SK-N-SH (cell line): ENCODE measurements around the gene TGM3.

ENCODE experiments used
- CTCF ChIP-seq: fragments of 200-600 bp; sonication (generic); IDR thresholded peaks from 2 replicates; pipeline ENCODE4 v1.6.1; 2017; ENCODE audit warnings: antibody characterized with exemption, mild to moderate bottlenecking, moderate library complexity
- EP300 ChIP-seq, 2 experiments: IDR thresholded peaks; 2 replicates each; pipeline versions ENCODE4 v1.4.0 to v1.6.1; 2012; ENCODE audit warnings: borderline replicate concordance in 1 of 2, low read depth in 1 of 2, low read length in 1 of 2
- FOXJ3 ChIP-seq: sonication (generic); formaldehyde crosslinking; IDR thresholded peaks from 2 replicates; pipeline ENCODE4 v1.5.1; 2020; ENCODE audit warnings: mild to moderate bottlenecking, missing genetic modification reagents
- GATA2 ChIP-seq: sonication (generic); formaldehyde crosslinking; IDR thresholded peaks from 2 replicates; pipeline ENCODE4 v1.5.0; 2020; ENCODE audit warnings: mild to moderate bottlenecking, missing genetic modification reagents
- MAX ChIP-seq: IDR thresholded peaks from 2 replicates; pipeline ENCODE4 v1.4.0; 2012; ENCODE audit warnings: low read depth
- NFIC ChIP-seq: IDR thresholded peaks from 2 replicates; pipeline ENCODE4 v1.4.0; 2012; ENCODE audit warnings: borderline replicate concordance
- RFX5 ChIP-seq: IDR thresholded peaks from 2 replicates; pipeline ENCODE4 v1.6.1; 2012; ENCODE audit warnings: mild to moderate bottlenecking, improper control_type of control experiment, low read length
- SIN3A ChIP-seq: IDR thresholded peaks from 2 replicates; pipeline ENCODE4 v1.6.1; 2012; ENCODE audit warnings: low read depth, mild to moderate bottlenecking, low read length, moderate library complexity, borderline replicate concordance
- SMC3 ChIP-seq: IDR thresholded peaks from 2 replicates; pipeline ENCODE4 v1.6.1; 2012; ENCODE audit warnings: low read depth, low read length, improper control_type of control experiment
- TAF1 ChIP-seq: IDR thresholded peaks from 2 replicates; pipeline ENCODE4 v1.6.1; 2012; ENCODE audit warnings: low read depth, mild to moderate bottlenecking, low read length, moderate library complexity, borderline replicate concordance
- TEAD4 ChIP-seq: IDR thresholded peaks from 2 replicates; pipeline ENCODE4 v1.4.0; 2012; ENCODE audit warnings: mild to moderate bottlenecking, borderline replicate concordance; ENCODE audit not compliant: insufficient read depth
- USF2 ChIP-seq: fragments of 150-350 bp; IDR thresholded peaks from 2 replicates; pipeline ENCODE4 v1.6.1; 2017; ENCODE audit warnings: antibody characterized with exemption, low read length, low read depth, borderline replicate concordance
- ZBTB33 ChIP-seq: IDR thresholded peaks from 2 replicates; pipeline ENCODE4 v1.4.0; 2012; ENCODE audit warnings: low read depth, borderline replicate concordance
- TF ChIP-seq, protein P1 (sequence below): fragments of 150-350 bp; IDR thresholded peaks from 2 replicates; pipeline ENCODE4 v1.6.1; 2016; ENCODE audit warnings: mild to moderate bottlenecking, low read depth, low read length

- TF ChIP-seq SMC3 (no peak), CTCF (no peak), SIN3A (no peak), EP300 (IDR thresholded peaks at IDR 0.05; ENCODE audit: borderline replicate concordance in 1 of 2, low read depth in 1 of 2, low read length in 1 of 2) (no peak), USF2 (no peak), RFX5 (no peak), ZBTB33 (no peak), MAX (no peak), TEAD4 (no peak), GATA2 (CRISPR knock-in tag) (no peak), FOXJ3 (CRISPR knock-in tag) (no peak), TAF1 (no peak), NFIC (no peak)
- TF ChIP-seq, protein P1, sequence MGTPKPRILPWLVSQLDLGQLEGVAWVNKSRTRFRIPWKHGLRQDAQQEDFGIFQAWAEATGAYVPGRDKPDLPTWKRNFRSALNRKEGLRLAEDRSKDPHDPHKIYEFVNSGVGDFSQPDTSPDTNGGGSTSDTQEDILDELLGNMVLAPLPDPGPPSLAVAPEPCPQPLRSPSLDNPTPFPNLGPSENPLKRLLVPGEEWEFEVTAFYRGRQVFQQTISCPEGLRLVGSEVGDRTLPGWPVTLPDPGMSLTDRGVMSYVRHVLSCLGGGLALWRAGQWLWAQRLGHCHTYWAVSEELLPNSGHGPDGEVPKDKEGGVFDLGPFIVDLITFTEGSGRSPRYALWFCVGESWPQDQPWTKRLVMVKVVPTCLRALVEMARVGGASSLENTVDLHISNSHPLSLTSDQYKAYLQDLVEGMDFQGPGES: no peak
Observed at GRCh38 chr20:2327620-2328555, 32.1 kb downstream of the TGM3 start.
